ENCODE data around the gene SLC16A8. TPM values are rescaled to one million over a fixed set of nuclear protein-coding genes. Genes with fewer than 3 reads are reported as not detected.

The SLC16A8 gene
- total and polyA plus RNA-seq, 8 donors, result 0.38 to 2.1 (median 1.3) TPM

- H3K4me3 ChIP-seq, result peak overlapping the region in 1 of 2 donors; percentile 10
- peak in 1 of 4 donors; percentile 61 for DNase-seq
- H3K4me1 ChIP-seq, result peaks cover 15 to 26% of the 10 kb centered on the region in 2 donors
- intact Hi-C loops (cut with DNase I), result no loop called here
- no peaks in the 10 kb centered on the region for H3K36me3 ChIP-seq
- peaks cover 28 to 45% of the 10 kb centered on the region in 2 donors for H3K27me3 ChIP-seq
- no peaks in the 10 kb centered on the region for H3K9me3 ChIP-seq
- TF ChIP-seq CTCF (IDR thresholded peaks at IDR 0.05), result no peak
- no peak overlapping the region for H3K27ac ChIP-seq
- no peak for ATAC-seq
Measured at GRCh38 chr22:38081941-38082828, 1.8 kb downstream of the SLC16A8 start.

- H3K9me3 ChIP-seq, result no peaks in the 10 kb centered on the region
- DNase-seq (peak in 1 of 4 donors; percentile 63), ATAC-seq (no peak)
- no peaks in the 10 kb centered on the region for H3K36me3 ChIP-seq
- H3K27me3 ChIP-seq, result peaks cover 28 to 45% of the 10 kb centered on the region in 2 donors
- no peak for TF ChIP-seq CTCF (IDR thresholded peaks at IDR 0.05)
- no peak overlapping the region for H3K27ac ChIP-seq
- intact Hi-C loops (cut with DNase I), result no loop called here
- H3K4me3 ChIP-seq, result peak overlapping the region; percentile 9 to 10
- peaks cover 15 to 26% of the 10 kb centered on the region in 2 donors for H3K4me1 ChIP-seq
Measured at GRCh38 chr22:38081636-38081940, 2.4 kb downstream of the SLC16A8 start.

- no peak for TF ChIP-seq CTCF (IDR thresholded peaks at IDR 0.05)
- peak; percentile 61 for ATAC-seq
- H3K4me3 ChIP-seq, result peak overlapping the region; percentile 9 to 10
Measured at GRCh38 chr22:38080850-38081635, 2.9 kb downstream of the SLC16A8 start.

GRCh38 chr22:38080474-38080849, 3.5 kb downstream of the SLC16A8 start:
- intact Hi-C loops (cut with DNase I), result no loop called here
- H3K4me3 ChIP-seq, result peak overlapping the region; percentile 9 to 10

More at GRCh38 chr22:38080850-38081635, 2.9 kb downstream of the SLC16A8 start:
- H3K9me3 ChIP-seq, result no peaks in the 10 kb centered on the region
- peaks cover 15 to 26% of the 10 kb centered on the region in 2 donors for H3K4me1 ChIP-seq
- peaks cover 28 to 45% of the 10 kb centered on the region in 2 donors for H3K27me3 ChIP-seq
- peaks cover 0 to 5% of the 10 kb centered on the region in 2 donors for H3K36me3 ChIP-seq
- H3K27ac ChIP-seq, result no peak overlapping the region
- intact Hi-C loops (cut with DNase I), result no loop called here
- peak in 2 of 4 donors; percentile 35 to 79 for DNase-seq

More at GRCh38 chr22:38080474-38080849, 3.5 kb downstream of the SLC16A8 start:
- Histone ChIP-seq H3K27ac (no peak overlapping the region), H3K9me3 (no peaks in the 10 kb centered on the region), H3K4me1 (peaks cover 15 to 26% of the 10 kb centered on the region in 2 donors), H3K27me3 (peaks cover 28 to 45% of the 10 kb centered on the region in 2 donors), H3K36me3 (peaks cover 0 to 10% of the 10 kb centered on the region in 2 donors)
- no peak for DNase-seq
- no peak for TF ChIP-seq CTCF (IDR thresholded peaks at IDR 0.05)
- no peak for ATAC-seq

Data from left lung (tissue), 10 donors.